Astrocyte (in vitro differentiated cells and primary cell): Measurements from ENCODE around the gene OOEP. TPM values are rescaled to one million over a fixed set of nuclear protein-coding genes. Genes with fewer than 3 reads are reported as not detected.

Source experiments
- DNase-seq: peaks from one replicate; pipeline ENCODE4 v3.0.0-alpha.2; 2010; ENCODE audit warnings: low read depth
- FAIRE-seq: peaks from 2 replicates; lab custom pipeline; 2011; peaks lifted over from hg19 to GRCh38; lab: Jason Lieb, UNC
- H2AFZ ChIP-seq: 2 replicates; pipeline ENCODE4 v1.6.0; 2012; ENCODE audit warnings: low read depth, low read length, inconsistent platforms
- H3K27ac ChIP-seq: 2 replicates; pipeline ENCODE4 v1.5.1; 2011; ENCODE audit warnings: low read depth, low read length, inconsistent platforms
- H3K27me3 ChIP-seq: 2 replicates; pipeline ENCODE4 v1.6.0; 2011; ENCODE audit warnings: low read length, inconsistent platforms; ENCODE audit not compliant: insufficient read depth
- H3K36me3 ChIP-seq: 2 replicates; pipeline ENCODE4 v1.5.1; 2011; ENCODE audit warnings: low read length, inconsistent platforms; ENCODE audit not compliant: insufficient read depth
- H3K4me1 ChIP-seq: 2 replicates; pipeline ENCODE4 v1.5.1; 2011; ENCODE audit warnings: low read length, inconsistent platforms; ENCODE audit not compliant: insufficient read depth
- H3K4me2 ChIP-seq: 2 replicates; pipeline ENCODE4 v1.6.0; 2012; ENCODE audit warnings: low read length, inconsistent platforms
- H3K4me3 ChIP-seq: 2 replicates; pipeline ENCODE4 v1.5.1; 2011; ENCODE audit warnings: low read depth, mild to moderate bottlenecking, low read length, inconsistent platforms; ENCODE audit not compliant: insufficient read depth
- H3K79me2 ChIP-seq: 2 replicates; pipeline ENCODE4 v1.6.0; 2012; ENCODE audit warnings: mild to moderate bottlenecking, low read length, inconsistent platforms; ENCODE audit not compliant: insufficient read depth
- H3K9ac ChIP-seq: 2 replicates; pipeline ENCODE4 v1.6.0; 2012; ENCODE audit warnings: mild to moderate bottlenecking, low read length, inconsistent platforms
- H3K9me3 ChIP-seq: 2 replicates; pipeline ENCODE4 v1.5.1; 2012; ENCODE audit warnings: low read depth, mild to moderate bottlenecking, low read length, inconsistent platforms; ENCODE audit not compliant: insufficient read depth
- H4K20me1 ChIP-seq: 2 replicates; pipeline ENCODE4 v1.6.0; 2012; ENCODE audit warnings: low read length, inconsistent platforms; ENCODE audit not compliant: insufficient read depth
- H3K27ac Mint-ChIP-seq: one replicate; pipeline ENCODE4 v1.8.0; 2021; ENCODE audit warnings: mild to moderate bottlenecking, mixed read lengths; ENCODE audit not compliant: unreplicated experiment
- H3K27me3 Mint-ChIP-seq: one replicate; pipeline ENCODE4 v1.8.0; 2021; ENCODE audit warnings: low read depth, mixed read lengths; ENCODE audit not compliant: unreplicated experiment
- H3K36me3 Mint-ChIP-seq: one replicate; pipeline ENCODE4 v1.8.0; 2021; ENCODE audit warnings: low read depth, mixed read lengths; ENCODE audit not compliant: unreplicated experiment
- H3K4me1 Mint-ChIP-seq: one replicate; pipeline ENCODE4 v1.8.0; 2021; ENCODE audit warnings: low read depth, mixed read lengths; ENCODE audit not compliant: unreplicated experiment
- H3K4me3 Mint-ChIP-seq: one replicate; pipeline ENCODE4 v1.8.0; 2021; ENCODE audit warnings: mild to moderate bottlenecking, moderate library complexity, mixed read lengths; ENCODE audit not compliant: unreplicated experiment
- H3K9me3 Mint-ChIP-seq: one replicate; pipeline ENCODE4 v1.8.0; 2021; ENCODE audit warnings: mild to moderate bottlenecking, mixed read lengths; ENCODE audit not compliant: unreplicated experiment
- CTCF ChIP-seq: IDR thresholded peaks from 2 replicates; pipeline ENCODE4 v1.5.1; 2011; ENCODE audit warnings: low read depth, mild to moderate bottlenecking, inconsistent platforms, low read length, moderate library complexity; ENCODE audit not compliant: insufficient read depth
- EZH2 ChIP-seq: IDR thresholded peaks from 2 replicates; pipeline ENCODE4 v1.6.1; 2012; ENCODE audit warnings: mild to moderate bottlenecking, low read length, inconsistent platforms; ENCODE audit not compliant: insufficient read depth
- total RNA-seq: library from RNA; stranded (reverse); gene quantifications from 2 replicates; pipeline ENCODE4 v1.2.1, GENCODE V29; 2021

Gene OOEP
- total RNA-seq, 1 donor from 2014 or later, result not detected

GRCh38 chr6:73341335-73341734 is 28.4 kb downstream of the OOEP start:
- H3K79me2 ChIP-seq, result no peaks in the 10 kb centered on the region
- no peak for DNase-seq
- no peaks in the 10 kb centered on the region for H3K4me1 Mint-ChIP-seq

GRCh38 chr6:73340048-73340447 is 29.6 kb downstream of the OOEP start:
- Histone ChIP-seq H3K27ac (no peak overlapping the region), H3K4me1 (no peaks in the 10 kb centered on the region), H3K9me3 (no peaks in the 10 kb centered on the region), H3K4me2 (no peak overlapping the region), H3K36me3 (no peaks in the 10 kb centered on the region), H3K4me3 (no peak overlapping the region), H2AFZ (no peak overlapping the region), H3K27me3 (no peaks in the 10 kb centered on the region), H4K20me1 (no peaks in the 10 kb centered on the region), H3K79me2 (no peaks in the 10 kb centered on the region), H3K9ac (no peak overlapping the region)
- TF ChIP-seq CTCF (no peak), EZH2 (no peak)
- Mint-ChIP-seq H3K9me3 (peaks cover 3% of the 10 kb centered on the region), H3K4me3 (no peak overlapping the region), H3K27me3 (no peaks in the 10 kb centered on the region), H3K4me1 (no peaks in the 10 kb centered on the region), H3K36me3 (no peaks in the 10 kb centered on the region), H3K27ac (no peak overlapping the region)
- DNase-seq (peak; percentile 15), FAIRE-seq (no peak)

More at GRCh38 chr6:73341335-73341734, 28.4 kb downstream of the OOEP start:
- H3K4me2 ChIP-seq, result no peak overlapping the region
- no peak overlapping the region for H3K4me3 ChIP-seq
- no peak overlapping the region for H2AFZ ChIP-seq
- no peaks in the 10 kb centered on the region for H3K36me3 Mint-ChIP-seq
- FAIRE-seq, result no peak
- no peak overlapping the region for H3K27ac Mint-ChIP-seq
- H3K9ac ChIP-seq, result no peak overlapping the region
- no peaks in the 10 kb centered on the region for H4K20me1 ChIP-seq
- H3K4me3 Mint-ChIP-seq, result no peak overlapping the region
- no peaks in the 10 kb centered on the region for H3K27me3 Mint-ChIP-seq
- H3K27ac ChIP-seq, result no peak overlapping the region
- H3K27me3 ChIP-seq, result no peaks in the 10 kb centered on the region
- no peak for TF ChIP-seq EZH2
- TF ChIP-seq CTCF, result no peak
- no peaks in the 10 kb centered on the region for H3K4me1 ChIP-seq
- H3K36me3 ChIP-seq, result no peaks in the 10 kb centered on the region
- no peaks in the 10 kb centered on the region for H3K9me3 ChIP-seq
- peaks cover 3% of the 10 kb centered on the region for H3K9me3 Mint-ChIP-seq

GRCh38 chr6:73339340-73339739 is 30.4 kb downstream of the OOEP start:
- no peak overlapping the region for H3K4me3 Mint-ChIP-seq
- peaks cover 3% of the 10 kb centered on the region for H3K9me3 Mint-ChIP-seq
- Histone ChIP-seq H4K20me1 (no peaks in the 10 kb centered on the region), H3K4me3 (no peak overlapping the region), H3K27me3 (no peaks in the 10 kb centered on the region), H3K36me3 (no peaks in the 10 kb centered on the region), H2AFZ (no peak overlapping the region), H3K4me2 (no peak overlapping the region), H3K9ac (no peak overlapping the region), H3K4me1 (no peaks in the 10 kb centered on the region), H3K27ac (no peak overlapping the region), H3K9me3 (no peaks in the 10 kb centered on the region), H3K79me2 (no peaks in the 10 kb centered on the region)
- H3K36me3 Mint-ChIP-seq, result no peaks in the 10 kb centered on the region
- H3K27me3 Mint-ChIP-seq, result no peaks in the 10 kb centered on the region
- no peak for TF ChIP-seq EZH2
- DNase-seq (no peak), FAIRE-seq (no peak)
- H3K4me1 Mint-ChIP-seq, result no peaks in the 10 kb centered on the region
- H3K27ac Mint-ChIP-seq, result no peak overlapping the region
